B cell (primary cell): ENCODE measurements around the gene EXTL1. TPM values are rescaled to one million over a fixed set of nuclear protein-coding genes. Genes with fewer than 3 reads are reported as not detected.

Experiments used
- ATAC-seq: fragments of 200-7000 bp; cut with Tn5 transposase; one replicate; pipeline ENCODE4 v1.10.0; 2021; ENCODE audit warnings: low read depth, mild to moderate bottlenecking, moderate number of reproducible peaks, moderate library complexity
- CTCF ChIA-PET: fragments of 350-600 bp; sonication (Branson Sonifier 250); formaldehyde crosslinking; loops from one replicate; lab custom pipeline; 2021; ENCODE audit warnings: antibody characterized with exemption, inconsistent platforms; lab: Charles Lee
- POLR2A ChIA-PET: fragments of 350-600 bp; sonication (Branson Sonifier 250); formaldehyde crosslinking; loops from one replicate; lab custom pipeline; 2021; ENCODE audit warnings: antibody characterized with exemption; lab: Charles Lee
- DNase-seq: peaks from one replicate; pipeline ENCODE4 v3.0.0; 2013
- H2AFZ ChIP-seq: 2 replicates; pipeline ENCODE4 v1.6.1; 2012; ENCODE audit warnings: mild to moderate bottlenecking, low read depth, low read length; ENCODE audit not compliant: insufficient read depth, poor library complexity, severe bottlenecking
- H3K27ac ChIP-seq, 2 donors: 1 replicate in 1 of 2; 2 replicates in 1 of 2; pipeline ENCODE4 v1.5.1; 2012 to 2013; ENCODE audit warnings: low read length in 2 of 2, mild to moderate bottlenecking in 2 of 2, moderate library complexity in 1 of 2
- H3K27me3 ChIP-seq, 4 experiments: fragments of 200-600 bp in 1 of 4; sonication (generic) in 1 of 4; replicated peaks in 1 of 4; 1 replicate in 2 of 4; 2 replicates in 2 of 4; pipeline versions ENCODE4 v1.6.1 to v1.7.0; 2013 to 2016; ENCODE audit warnings: low read length in 3 of 4, mild to moderate bottlenecking in 2 of 4, mixed read lengths in 1 of 4, moderate library complexity in 1 of 4; ENCODE audit not compliant: insufficient read depth in 4 of 4, control insufficient read depth in 3 of 4; ENCODE audit errors: control extremely low read depth in 1 of 4
- H3K36me3 ChIP-seq, 2 experiments: replicated peaks in 1 of 2; 1 replicate in 1 of 2; 2 replicates in 1 of 2; pipeline versions ENCODE4 v1.6.1 to v1.7.1; 2013; ENCODE audit warnings: low read length in 1 of 2; ENCODE audit not compliant: insufficient read depth in 2 of 2, control insufficient read depth in 1 of 2; ENCODE audit errors: control extremely low read depth in 1 of 2, extremely low read depth in 1 of 2
- H3K4me1 ChIP-seq, 2 donors: fragments of 200-600 bp in 1 of 2; sonication (generic) in 1 of 2; 1 replicate in 1 of 2; 2 replicates in 1 of 2; pipeline versions ENCODE4 v1.5.1 to v1.6.1; 2013 to 2017; ENCODE audit warnings: low read length in 2 of 2; ENCODE audit not compliant: control insufficient read depth in 2 of 2, insufficient read depth in 2 of 2
- H3K4me2 ChIP-seq: replicated peaks from 2 replicates; pipeline ENCODE3; 2012; ENCODE audit warnings: mild to moderate bottlenecking, low read depth, low read length; ENCODE audit not compliant: poor library complexity, severe bottlenecking
- H3K4me3 ChIP-seq, 5 experiments: fragments of 200-600 bp in 1 of 5; sonication (generic) in 1 of 5; 1 replicate in 3 of 5; 2 replicates in 2 of 5; pipeline versions ENCODE4 v1.5.1 to v1.7.0; 2011 to 2016; ENCODE audit warnings: low read length in 4 of 5, mild to moderate bottlenecking in 4 of 5, low read depth in 2 of 5, control low read depth in 1 of 5, moderate library complexity in 1 of 5; ENCODE audit not compliant: insufficient read depth in 1 of 5; ENCODE audit errors: control extremely low read depth in 1 of 5, extremely low read depth in 1 of 5
- H3K79me2 ChIP-seq: fragments of 200-600 bp; sonication (generic); one replicate; pipeline ENCODE4 v1.6.0; 2016; ENCODE audit warnings: low read length; ENCODE audit not compliant: control insufficient read depth, insufficient read depth
- H3K9ac ChIP-seq: fragments of 200-600 bp; sonication (generic); 2 replicates; pipeline ENCODE4 v1.6.1; 2017; ENCODE audit warnings: mild to moderate bottlenecking, low read length, moderate library complexity
- H3K9me3 ChIP-seq, 3 donors: one replicate each; pipeline versions ENCODE4 v1.6.1 to v1.7.1; 2013; ENCODE audit warnings: low read length in 2 of 3; ENCODE audit not compliant: control insufficient read depth in 2 of 3, insufficient read depth in 1 of 3; ENCODE audit errors: control extremely low read depth in 1 of 3
- H4K20me1 ChIP-seq: 2 replicates; pipeline ENCODE4 v1.6.0; 2012; ENCODE audit warnings: mild to moderate bottlenecking, low read length; ENCODE audit not compliant: insufficient read depth, control insufficient read depth, poor library complexity, severe bottlenecking
- H3K27ac Mint-ChIP-seq: one replicate; pipeline ENCODE4 v1.8.0; 2021; ENCODE audit warnings: mixed read lengths
- H3K27me3 Mint-ChIP-seq: one replicate; pipeline ENCODE4 v1.8.0; 2021; ENCODE audit warnings: mixed read lengths
- H3K4me1 Mint-ChIP-seq: one replicate; pipeline ENCODE4 v1.8.0; 2021; ENCODE audit warnings: mixed read lengths
- H3K4me3 Mint-ChIP-seq: one replicate; pipeline ENCODE4 v1.8.0; 2021; ENCODE audit warnings: mixed read lengths
- H3K9me3 Mint-ChIP-seq: one replicate; pipeline ENCODE4 v1.8.0; 2022; ENCODE audit warnings: mixed read lengths; ENCODE audit not compliant: insufficient read depth
- EZH2 ChIP-seq: IDR thresholded peaks from 2 replicates; pipeline ENCODE4 v1.6.1; 2012; ENCODE audit warnings: borderline replicate concordance, low read depth, mild to moderate bottlenecking, moderate library complexity, low read length; ENCODE audit not compliant: insufficient read depth, poor library complexity, severe bottlenecking
- WGBS: methylation state at CpG from one replicate; pipeline ENCODE4 v1.1.5; 2013; ENCODE audit warnings: missing lambda C conversion rate; ENCODE audit not compliant: insufficient coverage; 5-methylcytosine and 5-hydroxymethylcytosine counted together
- intact Hi-C: fragments of 100-400 bp; cut with micrococcal nuclease; formaldehyde crosslinking; loops from one replicate; pipeline ENCODE4 v1.10.0; 2022
- polyA plus RNA-seq: library from polyadenylated mRNA; depleted of rRNA; stranded (reverse); fragments of >200 nt; gene quantifications from 2 replicates; pipeline ENCODE4 v1.2.3, GENCODE V29; 2012
- total RNA-seq, 2 donors: library from RNA; stranded (reverse); fragments of 120-200 nt in 1 of 2; gene quantifications; 1 replicate in 1 of 2; 2 replicates in 1 of 2; pipeline versions ENCODE4 v1.2.3 to v1.2.4, GENCODE V29; 2013 to 2022
- TF ChIP-seq, protein P1 (sequence below): fragments of 200-600 bp; IDR thresholded peaks from one replicate; pipeline ENCODE4 v1.8.0; 2022; ENCODE audit warnings: antibody characterized with exemption, mild to moderate bottlenecking

EXTL1 gene
- total and polyA plus RNA-seq, 2 donors (not counting 1 experiment from before 2014, with no cell fraction given), result 0.12 TPM; not detected in 1

DNA sequence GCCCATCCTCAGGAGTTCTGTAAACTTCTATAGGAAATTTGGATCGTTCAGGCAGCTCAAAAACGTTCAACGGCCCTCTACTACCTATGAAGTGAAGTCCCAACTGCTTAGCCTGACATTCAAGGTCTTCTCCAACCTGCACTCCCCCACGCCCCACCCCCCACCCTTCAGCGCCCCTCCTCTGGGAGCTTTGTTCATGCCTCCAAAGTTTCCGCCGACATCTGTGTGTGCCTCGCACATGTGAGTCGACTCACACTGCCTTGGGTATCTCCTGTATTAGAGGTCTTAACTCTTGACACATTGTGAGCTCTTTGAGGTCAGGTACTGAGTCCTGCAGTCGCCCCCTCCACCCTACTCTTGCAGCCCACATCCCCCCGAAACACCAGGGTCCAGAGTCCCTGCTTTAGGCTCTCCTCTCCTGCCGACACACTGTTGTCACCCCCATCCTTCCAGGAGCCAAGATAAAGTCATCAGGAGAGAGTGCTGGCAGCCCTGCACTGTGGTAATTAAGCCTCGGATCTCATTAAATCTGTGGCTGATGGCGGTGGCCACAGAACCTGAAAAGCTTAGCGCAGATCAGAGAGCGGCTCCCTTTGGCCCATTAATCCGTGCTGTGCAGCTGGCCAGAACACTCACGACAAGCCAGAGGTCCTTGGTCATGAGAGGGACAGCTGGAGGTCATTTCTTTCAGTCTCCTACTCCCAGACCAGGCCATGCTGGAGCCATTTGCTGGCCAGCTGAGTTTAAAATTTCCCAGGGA lies 22.4 kb upstream of the EXTL1 start:
- no peaks in the 10 kb centered on the region for H3K27me3 Mint-ChIP-seq
- DNase-seq, result no peak

DNA sequence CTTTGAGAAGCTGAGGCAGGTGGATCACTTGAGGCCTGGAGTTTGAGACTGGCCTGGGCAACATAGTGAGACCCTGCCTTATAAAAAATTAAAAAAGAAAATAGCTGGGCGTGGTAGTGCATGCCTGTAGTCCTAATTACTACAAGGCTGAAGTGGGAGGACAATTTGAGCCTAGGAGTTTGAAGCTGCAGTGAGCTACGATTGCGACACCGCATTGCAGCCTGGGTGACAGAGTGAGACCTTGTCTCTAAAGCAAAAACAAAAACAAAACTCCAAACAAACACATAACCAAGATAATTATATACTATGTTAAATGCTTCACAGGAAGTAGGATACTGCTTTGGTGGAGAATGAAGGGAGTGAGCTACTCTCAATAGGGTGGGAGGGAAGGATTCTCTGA lies 18.3 kb upstream of the EXTL1 start:
- Histone ChIP-seq H4K20me1 (no peaks in the 10 kb centered on the region), H3K4me2 (no peak overlapping the region), H3K9ac (no peak overlapping the region), H3K4me1 (peaks cover 3 to 6% of the 10 kb centered on the region in 2 donors), H3K27me3 (no peaks in the 10 kb centered on the region), H3K9me3 (no peaks in the 10 kb centered on the region), H3K36me3 (no peaks in the 10 kb centered on the region), H2AFZ (no peak overlapping the region), H3K4me3 (no peak overlapping the region), H3K79me2 (no peaks in the 10 kb centered on the region), H3K27ac (no peak overlapping the region)
- H3K9me3 Mint-ChIP-seq, result no peaks in the 10 kb centered on the region
- WGBS, result 75% methylated on average over 1 of the region's 4 CpGs
- DNase-seq (no peak), ATAC-seq (no peak)
- H3K27ac Mint-ChIP-seq, result no peak overlapping the region
- no peak for TF ChIP-seq EZH2
- TF ChIP-seq, protein P1, sequence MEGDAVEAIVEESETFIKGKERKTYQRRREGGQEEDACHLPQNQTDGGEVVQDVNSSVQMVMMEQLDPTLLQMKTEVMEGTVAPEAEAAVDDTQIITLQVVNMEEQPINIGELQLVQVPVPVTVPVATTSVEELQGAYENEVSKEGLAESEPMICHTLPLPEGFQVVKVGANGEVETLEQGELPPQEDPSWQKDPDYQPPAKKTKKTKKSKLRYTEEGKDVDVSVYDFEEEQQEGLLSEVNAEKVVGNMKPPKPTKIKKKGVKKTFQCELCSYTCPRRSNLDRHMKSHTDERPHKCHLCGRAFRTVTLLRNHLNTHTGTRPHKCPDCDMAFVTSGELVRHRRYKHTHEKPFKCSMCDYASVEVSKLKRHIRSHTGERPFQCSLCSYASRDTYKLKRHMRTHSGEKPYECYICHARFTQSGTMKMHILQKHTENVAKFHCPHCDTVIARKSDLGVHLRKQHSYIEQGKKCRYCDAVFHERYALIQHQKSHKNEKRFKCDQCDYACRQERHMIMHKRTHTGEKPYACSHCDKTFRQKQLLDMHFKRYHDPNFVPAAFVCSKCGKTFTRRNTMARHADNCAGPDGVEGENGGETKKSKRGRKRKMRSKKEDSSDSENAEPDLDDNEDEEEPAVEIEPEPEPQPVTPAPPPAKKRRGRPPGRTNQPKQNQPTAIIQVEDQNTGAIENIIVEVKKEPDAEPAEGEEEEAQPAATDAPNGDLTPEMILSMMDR, result no peak
- peaks cover 8% of the 10 kb centered on the region for H3K27me3 Mint-ChIP-seq
- ChIA-PET CTCF (interaction anchor here (0.7 to 1.1 kb wide), 2 partner anchors 108 to 161 kb away, joined by 3 to 4 read pairs; no protein-coding TSS in a partner anchor), POLR2A (no interaction called here)
- intact Hi-C loops, result no loop called here
- H3K4me1 Mint-ChIP-seq, result peaks cover 5% of the 10 kb centered on the region
- no peak overlapping the region for H3K4me3 Mint-ChIP-seq

More for the DNA sequence above, 22.4 kb upstream of the EXTL1 start:
- intact Hi-C loops, result loop anchor here (2.0 kb wide), 1 partner anchor 766 kb away; the partner anchor contains the start of gene SYF2
- Histone ChIP-seq H2AFZ (peak overlapping the region; percentile 98), H3K9ac (no peak overlapping the region), H3K4me1 (peaks cover 13 to 17% of the 10 kb centered on the region in 2 donors), H3K4me3 (no peak overlapping the region), H4K20me1 (no peaks in the 10 kb centered on the region), H3K9me3 (no peaks in the 10 kb centered on the region), H3K4me2 (no peak overlapping the region), H3K36me3 (no peaks in the 10 kb centered on the region), H3K79me2 (peaks cover 17% of the 10 kb centered on the region), H3K27me3 (no peaks in the 10 kb centered on the region), H3K27ac (no peak overlapping the region)
- no peaks in the 10 kb centered on the region for H3K9me3 Mint-ChIP-seq
- WGBS, result 98% methylated on average over 16 of the region's 18 CpGs
- CTCF ChIA-PET, result interaction anchor here (0.9 to 9.9 kb wide), 7 partner anchors 9 to 189 kb away, joined by 3 to 210 read pairs (median 3); partner anchors contain the start of gene STMN1
- no peak for ATAC-seq
- no peak overlapping the region for H3K27ac Mint-ChIP-seq
- no peak for TF ChIP-seq EZH2
- TF ChIP-seq, protein P1, result no peak
- H3K4me1 Mint-ChIP-seq, result peaks cover 20% of the 10 kb centered on the region
- H3K4me3 Mint-ChIP-seq, result no peak overlapping the region
- POLR2A ChIA-PET, result no interaction called here
